GM12878 (cell line): ENCODE data around the gene ZFPM1. TPM values are rescaled to one million over a fixed set of nuclear protein-coding genes. Genes with fewer than 3 reads are reported as not detected.
A peak's percentile ranks its signal among the peaks of the same experiment; 100 is the strongest.

ENCODE experiments used
- ATAC-seq: fragments of 200-7000 bp; cut with Tn5 transposase; 3 replicates; pipeline ENCODE4 v1.9.1; 2020; ENCODE audit warnings: mild to moderate bottlenecking, moderate library complexity
- BruUV-seq: library from RNA; stranded (reverse); fragments of 400-500 nt; replicated peaks from 2 replicates; lab custom pipeline; 2021; lab: Mats Ljungman, UMichigan
- CTCF ChIA-PET: fragments of 300-600 bp; sonication (Branson Sonifier 250); formaldehyde crosslinking; extraction: SDS; loops from one replicate; lab custom pipeline; 2021; ENCODE audit warnings: inconsistent platforms; lab: Yijun Ruan, JAX
- POLR2A ChIA-PET: fragments of 350-600 bp; formaldehyde crosslinking; extraction: SDS; loops from one replicate; lab custom pipeline; 2021; ENCODE audit warnings: inconsistent platforms; lab: Charles Lee
- RAD21 ChIA-PET: fragments of 300-600 bp; sonication (Branson Sonifier 250); formaldehyde crosslinking; loops from one replicate; lab custom pipeline; 2023; ENCODE audit warnings: antibody characterized with exemption; ENCODE audit not compliant: unreplicated experiment; lab: Charles Lee
- SMC1A ChIA-PET: fragments of 300-600 bp; sonication (Branson Sonifier 250); formaldehyde crosslinking; loops from one replicate; lab custom pipeline; 2023; ENCODE audit not compliant: unreplicated experiment, uncharacterized antibody; lab: Charles Lee
- DNase-seq: peaks from one replicate; pipeline ENCODE4 v3.0.0-alpha.2; 2011; ENCODE audit warnings: low read depth, low spot score
- FAIRE-seq: peaks from 3 replicates; lab custom pipeline; 2011; peaks lifted over from hg19 to GRCh38; lab: Jason Lieb, UNC
- H2AFZ ChIP-seq: 2 replicates; pipeline ENCODE4 v1.6.0; 2011; ENCODE audit warnings: low read depth, low read length, control low read depth; ENCODE audit not compliant: control insufficient read depth
- H3K27ac ChIP-seq: 2 replicates; pipeline ENCODE4 v1.5.1; 2011; ENCODE audit warnings: control low read depth; ENCODE audit not compliant: control insufficient read depth, insufficient read depth
- H3K27me3 ChIP-seq, 2 experiments: replicated peaks in 1 of 2; 2 replicates each; pipeline versions ENCODE4 v1.6.0 to v1.6.1; 2011; ENCODE audit warnings: low read length in 1 of 2; ENCODE audit not compliant: control insufficient read depth in 2 of 2, insufficient read depth in 2 of 2
- H3K36me3 ChIP-seq, 2 experiments: 2 replicates each; pipeline ENCODE4 v1.5.1; 2011; ENCODE audit warnings: low read length in 1 of 2; ENCODE audit not compliant: control insufficient read depth in 2 of 2, insufficient read depth in 2 of 2
- H3K4me1 ChIP-seq: 2 replicates; pipeline ENCODE4 v1.6.1; 2011; ENCODE audit warnings: mild to moderate bottlenecking, low read length, moderate library complexity, mixed read lengths; ENCODE audit not compliant: control insufficient read depth, insufficient read depth
- H3K4me2 ChIP-seq: 2 replicates; pipeline ENCODE4 v1.6.0; 2011; ENCODE audit warnings: control low read depth; ENCODE audit not compliant: control insufficient read depth, insufficient read depth
- H3K4me3 ChIP-seq: fragments of 200-600 bp; sonication (generic); 2 replicates; pipeline ENCODE4 v1.5.1; 2016
- H3K79me2 ChIP-seq: 2 replicates; pipeline ENCODE4 v1.6.0; 2011; ENCODE audit warnings: low read length; ENCODE audit not compliant: control insufficient read depth, insufficient read depth
- H3K9ac ChIP-seq: 2 replicates; pipeline ENCODE4 v1.8.0; 2011; ENCODE audit warnings: low read length, control low read depth, mixed read lengths; ENCODE audit not compliant: control insufficient read depth, insufficient read depth
- H3K9me3 ChIP-seq: replicated peaks from 3 replicates; pipeline ENCODE4 v1.5.1; 2011; ENCODE audit warnings: mild to moderate bottlenecking, low read length; ENCODE audit not compliant: control insufficient read depth, insufficient read depth
- H4K20me1 ChIP-seq: 2 replicates; pipeline ENCODE4 v1.6.0; 2011; ENCODE audit not compliant: control insufficient read depth, insufficient read depth
- BMI1 ChIP-seq: fragments of 450-650 bp; IDR thresholded peaks from 2 replicates; pipeline ENCODE4 v1.6.1; 2016; ENCODE audit warnings: mild to moderate bottlenecking, moderate library complexity, borderline replicate concordance
- CBX5 ChIP-seq: sonication (generic); IDR thresholded peaks from 2 replicates; pipeline ENCODE4 v1.6.1; 2016; ENCODE audit warnings: low read depth, moderate library complexity, mild to moderate bottlenecking, inconsistent platforms
- CHD4 ChIP-seq: fragments of 200-600 bp; sonication (generic); IDR thresholded peaks from 2 replicates; pipeline ENCODE4 v1.6.1; 2016; ENCODE audit warnings: mild to moderate bottlenecking
- DPF2 ChIP-seq: fragments of 450-650 bp; IDR thresholded peaks from 2 replicates; pipeline ENCODE4 v1.6.1; 2017; ENCODE audit warnings: mild to moderate bottlenecking
- EZH2 ChIP-seq: IDR thresholded peaks from 2 replicates; pipeline ENCODE4 v1.6.1; 2012; ENCODE audit warnings: low read depth, mild to moderate bottlenecking, control low read depth, inconsistent platforms, low read length, borderline replicate concordance; ENCODE audit not compliant: control insufficient read depth
- GATAD2B ChIP-seq: fragments of 450-650 bp; conservative IDR thresholded peaks from 2 replicates; pipeline ENCODE4 v1.6.1; 2017; ENCODE audit warnings: low read depth, mild to moderate bottlenecking, moderate library complexity
- HSF1 ChIP-seq: fragments of 150-350 bp; IDR thresholded peaks from 2 replicates; pipeline ENCODE4 v1.6.1; 2014; ENCODE audit warnings: mild to moderate bottlenecking, low read depth, low read length
- IKZF1 ChIP-seq: fragments of 450-650 bp; conservative IDR thresholded peaks from 2 replicates; pipeline ENCODE4 v1.6.1; 2017; ENCODE audit warnings: antibody characterized with exemption, mild to moderate bottlenecking
- RAD21 ChIP-seq: IDR thresholded peaks from 2 replicates; pipeline ENCODE4 v1.6.1; 2011; ENCODE audit warnings: mild to moderate bottlenecking, low read depth, low read length, moderate library complexity; ENCODE audit not compliant: insufficient read depth
- RELB ChIP-seq: fragments of 450-650 bp; IDR thresholded peaks from 2 replicates; pipeline ENCODE4 v1.6.1; 2017; ENCODE audit warnings: low read depth, mild to moderate bottlenecking, moderate library complexity
- TCF12 ChIP-seq: IDR thresholded peaks from 2 replicates; pipeline ENCODE4 v1.6.1; 2011; ENCODE audit warnings: low read depth, mild to moderate bottlenecking, low read length
- TCF7 ChIP-seq: IDR thresholded peaks from 2 replicates; pipeline ENCODE4 v1.6.1; 2014; ENCODE audit warnings: antibody characterized with exemption, borderline replicate concordance
- ZNF217 ChIP-seq: fragments of 450-650 bp; IDR thresholded peaks from 2 replicates; pipeline ENCODE4 v1.6.1; 2017; ENCODE audit warnings: antibody characterized with exemption, mild to moderate bottlenecking
- ZNF24 ChIP-seq: fragments of 450-650 bp; IDR thresholded peaks from 2 replicates; pipeline ENCODE4 v1.6.1; 2017; ENCODE audit warnings: antibody characterized with exemption, mild to moderate bottlenecking
- WGBS: methylation state at CpG from one replicate; pipeline ENCODE4 v1.1.6; 2016; ENCODE audit warnings: low lambda C conversion rate; ENCODE audit not compliant: insufficient replicate concordance, insufficient coverage; ENCODE audit errors: missing lambda C conversion rate; 5-methylcytosine and 5-hydroxymethylcytosine counted together
- in situ Hi-C: fragments of 300-500 bp; cut with MboI; formaldehyde crosslinking; loops from 9 replicates; pipeline ENCODE4 v1.14.3; 2018; ENCODE audit warnings: mixed read lengths
- intact Hi-C: fragments of 100-400 bp; cut with micrococcal nuclease; formaldehyde crosslinking; loops from one replicate; pipeline ENCODE4 v1.14.2; 2022; ENCODE audit not compliant: unreplicated experiment
- polyA plus RNA-seq, 11 experiments: library from polyadenylated mRNA; depleted of rRNA in 4 of 11; unstranded in 6 of 11; stranded (reverse) in 5 of 11; fragments of >200 nt; fragmentation: Nextera tagmentation in 4 of 11; fragmentation: Illumina TruSeq in 1 of 11; extraction: Ambion mirVana in 4 of 11; extraction: Trizol in 1 of 11; gene quantifications; 1 replicate in 1 of 11; 2 replicates in 10 of 11; pipeline versions ENCODE4 v1.2.1 to v1.2.3, GENCODE V29; 2011 to 2016; ENCODE audit warnings: inconsistent platforms in 2 of 11, missing spikeins in 2 of 11, low read depth in 1 of 11
- total RNA-seq, 4 experiments: library from RNA; depleted of rRNA in 3 of 4; stranded (reverse); fragments of >200 nt in 3 of 4; fragmentation: Illumina TruSeq in 1 of 4; extraction: Trizol in 1 of 4; gene quantifications; 2 replicates each; pipeline versions ENCODE4 v1.2.1 to v1.2.3, GENCODE V29; 2013 to 2021

ZFPM1 gene
- total and polyA plus RNA-seq, 10 of the 15 experiments (the other 5 are each of a cell fraction or from before 2014, with no cell fraction given): 0.02 to 5.1 (median 0.30) TPM

- ATAC-seq: peak; percentile 22; the same call in 2 of the 3 replicates
- POLR2A ChIA-PET: no interaction called here
- no peak for TF ChIP-seq EZH2
- no peak for TF ChIP-seq RAD21
- no peak for TF ChIP-seq GATAD2B
- no peak for TF ChIP-seq DPF2
- no peak for TF ChIP-seq TCF12
- TF ChIP-seq, all 136 proteins: peak for 0
- Histone ChIP-seq H3K27ac (no peak overlapping the region), H3K36me3 (no peaks in the 10 kb centered on the region), H3K4me1 (peaks cover 8% of the 10 kb centered on the region), H4K20me1 (no peaks in the 10 kb centered on the region), H2AFZ (no peak overlapping the region; the same call in 1 of the 2 replicates), H3K9ac (no peak overlapping the region), H3K4me3 (no peak overlapping the region), H3K79me2 (no peaks in the 10 kb centered on the region), H3K9me3 (no peaks in the 10 kb centered on the region; the same call in 2 of the 3 replicates), H3K4me2 (no peak overlapping the region), H3K27me3 (no peaks in the 10 kb centered on the region; a peak in 1 of 4 replicates)
- 27% methylated on average over 11 of the region's 12 CpGs for WGBS
- FAIRE-seq (no peak), DNase-seq (no peak)
- ChIA-PET SMC1A (no interaction called here), CTCF (interaction anchor here (0.6 kb wide), 1 partner anchor 46 kb away, joined by 3 read pairs; no protein-coding TSS in a partner anchor), RAD21 (no interaction called here)
- in situ Hi-C loops (no loop called here), intact Hi-C loops (no loop called here)
- BruUV-seq: no TSS peak
These were observed 96.7 kb downstream of the ZFPM1 start for GRCh38 chr16:88549671-88550245.

GRCh38 chr16:88550246-88550661, 97.2 kb downstream of the ZFPM1 start:
- no peak overlapping the region for H3K4me2 ChIP-seq
- H3K4me1 ChIP-seq: peaks cover 8% of the 10 kb centered on the region
- H2AFZ ChIP-seq: peak overlapping the region; percentile 60; the same call in 1 of the 2 replicates
- H3K9me3 ChIP-seq: no peaks in the 10 kb centered on the region; the same call in 2 of the 3 replicates
- H3K9ac ChIP-seq: no peak overlapping the region
- in situ Hi-C loops (no loop called here), intact Hi-C loops (no loop called here)
- WGBS: 22% methylated on average over 16 of the region's 16 CpGs
- ChIA-PET SMC1A (no interaction called here), CTCF (interaction anchor here (0.6 kb wide), 1 partner anchor 46 kb away, joined by 3 read pairs; no protein-coding TSS in a partner anchor), RAD21 (no interaction called here), POLR2A (no interaction called here)
- no peaks in the 10 kb centered on the region for H3K79me2 ChIP-seq
- BruUV-seq: no TSS peak
- H3K27ac ChIP-seq: no peak overlapping the region
- no peak overlapping the region for H3K4me3 ChIP-seq
- no peak for FAIRE-seq
- no peak for DNase-seq
- ATAC-seq: peak; percentile 72
- H4K20me1 ChIP-seq: no peaks in the 10 kb centered on the region
- H3K27me3 ChIP-seq: no peaks in the 10 kb centered on the region; a peak in 1 of 4 replicates
- no peaks in the 10 kb centered on the region for H3K36me3 ChIP-seq
- TF ChIP-seq CBX5: no peak
- TF ChIP-seq RELB: no peak
- TF ChIP-seq IKZF1: no peak
- TF ChIP-seq ZNF217: no peak
- no peak for TF ChIP-seq ZNF24
- TF ChIP-seq HSF1: no peak
- TF ChIP-seq CHD4: no peak
- TF ChIP-seq TCF7: no peak
- no peak for TF ChIP-seq BMI1
